Astrocyte (in vitro differentiated cells and primary cell): ENCODE measurements around the gene MALAT1. TPM values are rescaled to one million over a fixed set of nuclear protein-coding genes. Genes with fewer than 3 reads are reported as not detected.
"Not testable (repeated sequence)": the region's sequence is repeated elsewhere in the genome, so short reads cannot be mapped to it uniquely, and the experiment has no call there.

Source experiments
- DNase-seq: peaks from one replicate; pipeline ENCODE4 v3.0.0-alpha.2; 2010; ENCODE audit warnings: low read depth
- FAIRE-seq: peaks from 2 replicates; lab custom pipeline; 2011; peaks lifted over from hg19 to GRCh38; lab: Jason Lieb, UNC
- H2AFZ ChIP-seq: 2 replicates; pipeline ENCODE4 v1.6.0; 2012; ENCODE audit warnings: low read depth, low read length, inconsistent platforms
- H3K27ac ChIP-seq: 2 replicates; pipeline ENCODE4 v1.5.1; 2011; ENCODE audit warnings: low read depth, low read length, inconsistent platforms
- H3K27me3 ChIP-seq: 2 replicates; pipeline ENCODE4 v1.6.0; 2011; ENCODE audit warnings: low read length, inconsistent platforms; ENCODE audit not compliant: insufficient read depth
- H3K36me3 ChIP-seq: 2 replicates; pipeline ENCODE4 v1.5.1; 2011; ENCODE audit warnings: low read length, inconsistent platforms; ENCODE audit not compliant: insufficient read depth
- H3K4me1 ChIP-seq: 2 replicates; pipeline ENCODE4 v1.5.1; 2011; ENCODE audit warnings: low read length, inconsistent platforms; ENCODE audit not compliant: insufficient read depth
- H3K4me2 ChIP-seq: 2 replicates; pipeline ENCODE4 v1.6.0; 2012; ENCODE audit warnings: low read length, inconsistent platforms
- H3K4me3 ChIP-seq: 2 replicates; pipeline ENCODE4 v1.5.1; 2011; ENCODE audit warnings: low read depth, mild to moderate bottlenecking, low read length, inconsistent platforms; ENCODE audit not compliant: insufficient read depth
- H3K79me2 ChIP-seq: 2 replicates; pipeline ENCODE4 v1.6.0; 2012; ENCODE audit warnings: mild to moderate bottlenecking, low read length, inconsistent platforms; ENCODE audit not compliant: insufficient read depth
- H3K9ac ChIP-seq: 2 replicates; pipeline ENCODE4 v1.6.0; 2012; ENCODE audit warnings: mild to moderate bottlenecking, low read length, inconsistent platforms
- H3K9me3 ChIP-seq: 2 replicates; pipeline ENCODE4 v1.5.1; 2012; ENCODE audit warnings: low read depth, mild to moderate bottlenecking, low read length, inconsistent platforms; ENCODE audit not compliant: insufficient read depth
- H4K20me1 ChIP-seq: 2 replicates; pipeline ENCODE4 v1.6.0; 2012; ENCODE audit warnings: low read length, inconsistent platforms; ENCODE audit not compliant: insufficient read depth
- H3K27ac Mint-ChIP-seq: one replicate; pipeline ENCODE4 v1.8.0; 2021; ENCODE audit warnings: mild to moderate bottlenecking, mixed read lengths; ENCODE audit not compliant: unreplicated experiment
- H3K27me3 Mint-ChIP-seq: one replicate; pipeline ENCODE4 v1.8.0; 2021; ENCODE audit warnings: low read depth, mixed read lengths; ENCODE audit not compliant: unreplicated experiment
- H3K36me3 Mint-ChIP-seq: one replicate; pipeline ENCODE4 v1.8.0; 2021; ENCODE audit warnings: low read depth, mixed read lengths; ENCODE audit not compliant: unreplicated experiment
- H3K4me1 Mint-ChIP-seq: one replicate; pipeline ENCODE4 v1.8.0; 2021; ENCODE audit warnings: low read depth, mixed read lengths; ENCODE audit not compliant: unreplicated experiment
- H3K4me3 Mint-ChIP-seq: one replicate; pipeline ENCODE4 v1.8.0; 2021; ENCODE audit warnings: mild to moderate bottlenecking, moderate library complexity, mixed read lengths; ENCODE audit not compliant: unreplicated experiment
- H3K9me3 Mint-ChIP-seq: one replicate; pipeline ENCODE4 v1.8.0; 2021; ENCODE audit warnings: mild to moderate bottlenecking, mixed read lengths; ENCODE audit not compliant: unreplicated experiment
- EZH2 ChIP-seq: IDR thresholded peaks from 2 replicates; pipeline ENCODE4 v1.6.1; 2012; ENCODE audit warnings: mild to moderate bottlenecking, low read length, inconsistent platforms; ENCODE audit not compliant: insufficient read depth
- total RNA-seq: library from RNA; stranded (reverse); gene quantifications from 2 replicates; pipeline ENCODE4 v1.2.1, GENCODE V29; 2021
- TF ChIP-seq, protein P1 (sequence below): IDR thresholded peaks from 2 replicates; pipeline ENCODE4 v1.5.1; 2011; ENCODE audit warnings: low read depth, mild to moderate bottlenecking, inconsistent platforms, low read length, moderate library complexity; ENCODE audit not compliant: insufficient read depth

MALAT1 gene
- total RNA-seq, 1 donor from 2014 or later, result 8,991 TPM

DNA sequence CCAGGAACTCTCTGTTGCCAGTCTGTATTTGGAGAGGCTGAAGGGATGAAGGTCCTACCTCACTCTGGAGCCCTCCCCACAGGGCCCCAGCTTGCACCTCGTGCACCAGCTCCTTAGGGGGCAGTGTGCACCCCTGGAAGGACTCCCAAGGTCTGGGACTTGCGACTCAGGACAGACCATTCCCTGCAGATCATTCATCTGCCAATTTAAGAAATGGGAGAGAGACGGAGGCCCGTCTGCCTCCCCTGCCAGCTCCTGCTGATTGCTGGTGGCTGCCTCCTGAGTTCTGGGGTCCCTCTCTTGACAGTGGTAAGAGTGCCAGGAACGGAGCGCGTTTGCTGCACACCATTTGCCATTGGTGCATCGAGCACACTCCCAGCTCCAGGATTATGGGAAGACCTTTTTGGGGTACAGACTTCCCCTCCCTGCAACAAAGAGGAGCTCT is 27.4 kb upstream of the MALAT1 start:
- peak overlapping the region; percentile 96 for H3K27ac ChIP-seq

DNA sequence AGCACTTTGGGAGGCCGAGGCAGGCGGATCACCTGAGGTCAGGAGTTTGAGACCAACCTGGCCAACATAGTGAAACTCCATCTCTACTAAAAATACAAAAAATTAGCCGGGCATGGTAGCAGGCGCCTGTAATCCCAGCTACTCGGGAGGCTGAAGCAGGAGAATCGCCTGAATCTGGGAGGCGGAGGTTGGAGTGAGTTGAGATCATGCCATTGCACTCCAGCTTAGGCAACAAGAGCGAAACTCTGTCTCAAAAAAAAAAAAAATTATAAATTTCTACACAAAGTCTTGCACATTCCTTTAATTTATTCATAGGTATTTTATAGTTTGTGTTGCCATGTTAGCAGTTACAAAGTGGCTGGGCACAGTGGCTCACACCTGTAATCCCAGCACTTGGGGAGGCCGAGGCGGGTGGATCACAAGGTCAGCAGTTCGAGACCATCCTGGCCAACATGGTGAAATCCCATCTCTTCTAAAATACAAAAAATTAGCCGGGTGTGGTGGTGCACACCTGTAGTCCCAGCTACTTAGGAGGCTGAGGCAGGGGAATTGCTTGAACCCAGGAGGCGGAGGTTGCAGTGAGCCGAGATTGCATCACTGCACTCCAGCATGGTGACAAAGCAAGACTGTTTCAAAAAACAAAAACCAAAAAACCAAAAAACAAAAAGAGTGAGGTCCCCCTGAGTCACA is 26.1 kb upstream of the MALAT1 start:
- H3K4me2 ChIP-seq, result peak overlapping the region; percentile 72
- not testable (repeated sequence) for H3K4me3 Mint-ChIP-seq, FAIRE-seq

More for the DNA sequence above, 27.4 kb upstream of the MALAT1 start:
- peak; percentile 63 for DNase-seq
- Histone ChIP-seq H3K9ac (peak overlapping the region; percentile 82), H3K4me3 (no peak overlapping the region), H3K9me3 (no peaks in the 10 kb centered on the region), H3K4me2 (peak overlapping the region; percentile 72), H3K4me1 (peaks cover 23% of the 10 kb centered on the region), H3K79me2 (peaks cover 31% of the 10 kb centered on the region), H3K36me3 (no peaks in the 10 kb centered on the region), H3K27me3 (no peaks in the 10 kb centered on the region), H4K20me1 (no peaks in the 10 kb centered on the region), H2AFZ (no peak overlapping the region)
- peaks cover 2% of the 10 kb centered on the region for H3K36me3 Mint-ChIP-seq
- no peak overlapping the region for H3K4me3 Mint-ChIP-seq
- peaks cover 16% of the 10 kb centered on the region for H3K4me1 Mint-ChIP-seq
- no peak for FAIRE-seq
- TF ChIP-seq, protein P1, sequence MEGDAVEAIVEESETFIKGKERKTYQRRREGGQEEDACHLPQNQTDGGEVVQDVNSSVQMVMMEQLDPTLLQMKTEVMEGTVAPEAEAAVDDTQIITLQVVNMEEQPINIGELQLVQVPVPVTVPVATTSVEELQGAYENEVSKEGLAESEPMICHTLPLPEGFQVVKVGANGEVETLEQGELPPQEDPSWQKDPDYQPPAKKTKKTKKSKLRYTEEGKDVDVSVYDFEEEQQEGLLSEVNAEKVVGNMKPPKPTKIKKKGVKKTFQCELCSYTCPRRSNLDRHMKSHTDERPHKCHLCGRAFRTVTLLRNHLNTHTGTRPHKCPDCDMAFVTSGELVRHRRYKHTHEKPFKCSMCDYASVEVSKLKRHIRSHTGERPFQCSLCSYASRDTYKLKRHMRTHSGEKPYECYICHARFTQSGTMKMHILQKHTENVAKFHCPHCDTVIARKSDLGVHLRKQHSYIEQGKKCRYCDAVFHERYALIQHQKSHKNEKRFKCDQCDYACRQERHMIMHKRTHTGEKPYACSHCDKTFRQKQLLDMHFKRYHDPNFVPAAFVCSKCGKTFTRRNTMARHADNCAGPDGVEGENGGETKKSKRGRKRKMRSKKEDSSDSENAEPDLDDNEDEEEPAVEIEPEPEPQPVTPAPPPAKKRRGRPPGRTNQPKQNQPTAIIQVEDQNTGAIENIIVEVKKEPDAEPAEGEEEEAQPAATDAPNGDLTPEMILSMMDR, result peak; percentile 38
- no peak for TF ChIP-seq EZH2
- no peaks in the 10 kb centered on the region for H3K27me3 Mint-ChIP-seq
- no peaks in the 10 kb centered on the region for H3K9me3 Mint-ChIP-seq
- H3K27ac Mint-ChIP-seq, result peak overlapping the region; percentile 98

DNA sequence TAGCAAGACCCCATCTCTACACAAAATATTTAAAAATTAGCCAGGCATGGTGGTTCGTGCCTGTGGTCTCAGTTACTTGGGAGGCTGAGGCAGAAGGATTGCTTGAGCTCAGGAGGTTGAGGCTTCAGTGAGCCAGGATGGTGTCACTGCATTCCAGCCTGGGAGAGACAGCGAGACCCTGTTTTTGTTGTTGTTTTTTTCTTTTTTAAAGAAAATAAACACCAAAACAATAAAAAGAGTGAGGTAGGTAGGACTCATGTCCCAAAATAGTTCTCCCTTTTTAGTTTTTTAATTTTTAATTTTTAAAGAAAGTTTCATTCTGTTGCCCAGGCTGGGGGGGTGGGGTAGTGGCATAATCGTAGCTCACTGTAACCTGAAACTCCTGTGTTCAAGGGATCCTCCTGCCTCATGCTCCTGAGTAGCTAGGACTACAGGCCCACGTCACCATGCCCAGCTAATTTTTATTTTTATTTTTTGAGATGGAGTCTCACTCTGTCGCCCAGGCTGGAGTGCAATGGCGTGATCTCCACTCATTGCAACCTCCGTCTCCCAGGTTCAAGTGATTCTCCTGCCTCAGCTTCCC is 25.5 kb upstream of the MALAT1 start:
- H3K4me1 Mint-ChIP-seq, result peaks cover 21% of the 10 kb centered on the region
- H3K36me3 Mint-ChIP-seq, result peaks cover 2% of the 10 kb centered on the region
- H3K4me3 ChIP-seq, result no peak overlapping the region
- H3K4me2 ChIP-seq, result no peak overlapping the region
- no peaks in the 10 kb centered on the region for H3K27me3 ChIP-seq
- peaks cover 38% of the 10 kb centered on the region for H3K4me1 ChIP-seq
- H3K27me3 Mint-ChIP-seq, result no peaks in the 10 kb centered on the region
- FAIRE-seq (no peak), DNase-seq (no peak)
- no peaks in the 10 kb centered on the region for H3K36me3 ChIP-seq
- H3K9ac ChIP-seq, result peak overlapping the region; percentile 82
- no peaks in the 10 kb centered on the region for H4K20me1 ChIP-seq
- peak overlapping the region; percentile 98 for H3K27ac Mint-ChIP-seq
- no peak overlapping the region for H3K4me3 Mint-ChIP-seq
- H3K79me2 ChIP-seq, result peaks cover 48% of the 10 kb centered on the region
- H2AFZ ChIP-seq, result no peak overlapping the region
- H3K9me3 ChIP-seq, result no peaks in the 10 kb centered on the region
- H3K27ac ChIP-seq, result peak overlapping the region; percentile 96
- TF ChIP-seq, protein P1, result no peak
- no peak for TF ChIP-seq EZH2
- no peaks in the 10 kb centered on the region for H3K9me3 Mint-ChIP-seq

More for the DNA sequence above, 26.1 kb upstream of the MALAT1 start:
- H3K27me3 ChIP-seq, H3K36me3 ChIP-seq, H3K9me3 ChIP-seq, H3K4me3 ChIP-seq, H2AFZ ChIP-seq, H3K9me3 Mint-ChIP-seq, DNase-seq, H4K20me1 ChIP-seq, H3K27me3 Mint-ChIP-seq, H3K36me3 Mint-ChIP-seq: not testable (repeated sequence)
- Histone ChIP-seq H3K27ac (peak overlapping the region; percentile 96), H3K4me1 (peaks cover 34% of the 10 kb centered on the region), H3K9ac (peak overlapping the region; percentile 82), H3K79me2 (peaks cover 43% of the 10 kb centered on the region)
- Mint-ChIP-seq H3K4me1 (peaks cover 19% of the 10 kb centered on the region), H3K27ac (peak overlapping the region; percentile 98)
